ENCODE measurements around the gene USPL1. TPM values are rescaled to one million over a fixed set of nuclear protein-coding genes. Genes with fewer than 3 reads are reported as not detected.
"Not testable (repeated sequence)": the region's sequence is repeated elsewhere in the genome, so short reads cannot be mapped to it uniquely, and the experiment has no call there.

USPL1 gene
- total and polyA plus RNA-seq, 2 donors from 2014 or later: 6.3 to 18.4 TPM

GRCh38 chr13:30600496-30600895 lies 17.2 kb upstream of the USPL1 start:
- no peaks in the 10 kb centered on the region for H3K4me1 ChIP-seq (ENCODE audit: control insufficient read depth in 2 of 3, insufficient read depth in 2 of 3, low read depth in 1 of 3, low read length in 3 of 3)
- no peak for TF ChIP-seq CTCF (IDR thresholded peaks at IDR 0.05; ENCODE audit: borderline replicate concordance, extremely low read depth, insufficient read depth)
- intact Hi-C loops (cut with DNase I): no loop called here
- H3K9me3 ChIP-seq (ENCODE audit: control insufficient read depth in 2 of 3, insufficient read depth in 1 of 3, low read length in 3 of 3): no peaks in the 10 kb centered on the region
- no peak overlapping the region for H3K4me3 ChIP-seq (ENCODE audit: low read length in 3 of 3)
- no peaks in the 10 kb centered on the region for H3K36me3 ChIP-seq (ENCODE audit: control insufficient read depth in 2 of 3, insufficient read depth in 3 of 3, low read length in 3 of 3)
- H3K27ac ChIP-seq (ENCODE audit: low read depth in 2 of 2, low read length in 2 of 2): no peak overlapping the region
- H3K27me3 ChIP-seq (ENCODE audit: control insufficient read depth, insufficient read depth, low read length): no peaks in the 10 kb centered on the region
- no peak overlapping the region for H3K9ac ChIP-seq (ENCODE audit: low read length in 3 of 3)
- DNase-seq: no peak
- no peak for FAIRE-seq

- no peak overlapping the region for H3K27ac ChIP-seq (ENCODE audit: low read depth in 2 of 2, low read length in 2 of 2)
- FAIRE-seq: no peak
- no peak for DNase-seq
- no peaks in the 10 kb centered on the region for H3K9me3 ChIP-seq (ENCODE audit: control insufficient read depth in 2 of 3, insufficient read depth in 1 of 3, low read length in 3 of 3)
- no peak for TF ChIP-seq CTCF (IDR thresholded peaks at IDR 0.05; ENCODE audit: borderline replicate concordance, extremely low read depth, insufficient read depth)
- no peaks in the 10 kb centered on the region for H3K4me1 ChIP-seq (ENCODE audit: control insufficient read depth in 2 of 3, insufficient read depth in 2 of 3, low read depth in 1 of 3, low read length in 3 of 3)
- no peak overlapping the region for H3K4me3 ChIP-seq (ENCODE audit: low read length in 3 of 3)
- H3K27me3 ChIP-seq (ENCODE audit: control insufficient read depth, insufficient read depth, low read length): no peaks in the 10 kb centered on the region
- intact Hi-C loops (cut with DNase I): no loop called here
- no peak overlapping the region for H3K9ac ChIP-seq (ENCODE audit: low read length in 3 of 3)
- no peaks in the 10 kb centered on the region for H3K36me3 ChIP-seq (ENCODE audit: control insufficient read depth in 2 of 3, insufficient read depth in 3 of 3, low read length in 3 of 3)
These were observed 15.9 kb upstream of the USPL1 start for GRCh38 chr13:30601836-30602235.

GRCh38 chr13:30605052-30605451 lies 12.7 kb upstream of the USPL1 start:
- no peak for FAIRE-seq

GRCh38 chr13:30607186-30607585 lies 10.5 kb upstream of the USPL1 start:
- DNase-seq; H3K9ac ChIP-seq (ENCODE audit: low read length in 3 of 3); H3K27me3 ChIP-seq (ENCODE audit: control insufficient read depth, insufficient read depth, low read length); H3K9me3 ChIP-seq (ENCODE audit: control insufficient read depth in 2 of 3, insufficient read depth in 1 of 3, low read length in 3 of 3); H3K4me3 ChIP-seq (ENCODE audit: low read length in 3 of 3); FAIRE-seq; intact Hi-C loops (cut with DNase I); H3K36me3 ChIP-seq (ENCODE audit: control insufficient read depth in 2 of 3, insufficient read depth in 3 of 3, low read length in 3 of 3); H3K4me1 ChIP-seq (ENCODE audit: control insufficient read depth in 2 of 3, insufficient read depth in 2 of 3, low read depth in 1 of 3, low read length in 3 of 3); H3K27ac ChIP-seq (ENCODE audit: low read depth in 2 of 2, low read length in 2 of 2): not testable (repeated sequence)

More at GRCh38 chr13:30605052-30605451, 12.7 kb upstream of the USPL1 start:
- intact Hi-C loops (cut with DNase I): no loop called here
- no peak overlapping the region for H3K4me3 ChIP-seq (ENCODE audit: low read length in 3 of 3)
- TF ChIP-seq CTCF (IDR thresholded peaks at IDR 0.05; ENCODE audit: borderline replicate concordance, extremely low read depth, insufficient read depth): no peak
- H3K27me3 ChIP-seq (ENCODE audit: control insufficient read depth, insufficient read depth, low read length): no peaks in the 10 kb centered on the region
- H3K9ac ChIP-seq (ENCODE audit: low read length in 3 of 3): no peak overlapping the region
- H3K36me3 ChIP-seq (ENCODE audit: control insufficient read depth in 2 of 3, insufficient read depth in 3 of 3, low read length in 3 of 3): no peaks in the 10 kb centered on the region
- DNase-seq: no peak
- no peaks in the 10 kb centered on the region for H3K4me1 ChIP-seq (ENCODE audit: control insufficient read depth in 2 of 3, insufficient read depth in 2 of 3, low read depth in 1 of 3, low read length in 3 of 3)
- no peaks in the 10 kb centered on the region for H3K9me3 ChIP-seq (ENCODE audit: control insufficient read depth in 2 of 3, insufficient read depth in 1 of 3, low read length in 3 of 3)
- no peak overlapping the region for H3K27ac ChIP-seq (ENCODE audit: low read depth in 2 of 2, low read length in 2 of 2)
